Muscle of arm (tissue), 12 donors: ENCODE measurements around the gene MTMR12. TPM values are rescaled to one million over a fixed set of nuclear protein-coding genes. Genes with fewer than 3 reads are reported as not detected.
A peak's percentile ranks its signal among the peaks of the same experiment; 100 is the strongest.

Source experiments
- DNase-seq: peaks from one replicate; pipeline ENCODE4 v3.0.0-alpha.2; 2013
- polyA plus RNA-seq, 12 donors: library from polyadenylated mRNA; unstranded; fragments of 120-200 nt; gene quantifications; one replicate each; pipeline ENCODE4 v1.2.1, GENCODE V29; 2013; ENCODE audit not compliant: insufficient read length in 12 of 12

Gene MTMR12
- polyA plus RNA-seq, 12 donors = 12.1 to 27.2 (median 17.0) TPM; not detected in 1

GRCh38 chr5:32197032-32197431 is 115.7 kb downstream of the MTMR12 start:
- no peak for DNase-seq

- no peak for DNase-seq
These were observed 117.5 kb downstream of the MTMR12 start for GRCh38 chr5:32195265-32195664.

GRCh38 chr5:32193591-32193990 is 119.1 kb downstream of the MTMR12 start:
- peak; percentile 61 for DNase-seq

GRCh38 chr5:32190095-32190494 is 122.6 kb downstream of the MTMR12 start:
- DNase-seq = peak; percentile 92

GRCh38 chr5:32187675-32188074 is 125.1 kb downstream of the MTMR12 start:
- no peak for DNase-seq

GRCh38 chr5:32182463-32183063 is 130.2 kb downstream of the MTMR12 start:
- no peak for DNase-seq

Other genes with a start within 250 kb of the MTMR12 start
- 10 to 100 TPM in 11 of 12 donors, not detected in 1; 47.0 to 76.4 (median 61.3) TPM for gene GOLPH3, start 138.6 kb downstream of the MTMR12 start, polyA plus RNA-seq
- 100 to 1,000 TPM in 2 of 12 donors, 10 to 100 TPM in 10; 76.0 to 181 (median 90.6) TPM for gene ZFR, start 131.8 kb upstream of the MTMR12 start, polyA plus RNA-seq